Lower leg skin (tissue), 4 donors: ENCODE data around the gene EYS. TPM values are rescaled to one million over a fixed set of nuclear protein-coding genes. Genes with fewer than 3 reads are reported as not detected.

Experiments used
- DNase-seq, 2 donors: peaks; one replicate each; pipeline ENCODE4 v3.0.0-alpha.2; 2019; ENCODE audit warnings: low spot score in 2 of 2
- H3K4me3 ChIP-seq: fragments of 200-600 bp; sonication (generic); 2 replicates; pipeline ENCODE4 v1.5.1; 2017; ENCODE audit warnings: mild to moderate bottlenecking, low read depth; ENCODE audit not compliant: poor library complexity, severe bottlenecking
- POLR2A ChIP-seq, 2 donors: fragments of 450-650 bp; IDR thresholded peaks; one replicate each; pipeline ENCODE4 v1.6.1; 2016 to 2017; ENCODE audit warnings: antibody characterized with exemption in 2 of 2, mild to moderate bottlenecking in 1 of 2, moderate library complexity in 1 of 2
- WGBS, 2 donors: methylation state at CpG; one replicate each; pipeline ENCODE4 v1.1.5; 2018; 5-methylcytosine and 5-hydroxymethylcytosine counted together
- intact Hi-C: fragments of 100-400 bp; cut with DNase I; formaldehyde crosslinking; loops from one replicate; pipeline ENCODE4 v1.15.0; 2023; ENCODE audit warnings: low total_unique reads
- total RNA-seq, 4 donors: library from RNA; depleted of rRNA; stranded (reverse); fragments of >200 nt; gene quantifications; one replicate each; pipeline ENCODE4 v1.1.0, GENCODE V29; 2016
- TF ChIP-seq, protein P1 (sequence below), 3 donors: fragments of 450-650 bp; IDR thresholded peaks; one replicate each; pipeline ENCODE4 v1.5.1; 2016; ENCODE audit warnings: antibody characterized with exemption in 3 of 3, mild to moderate bottlenecking in 3 of 3, moderate library complexity in 2 of 3

Gene EYS
- total RNA-seq, 4 donors from 2014 or later = 0.04 TPM; not detected in 3

DNA sequence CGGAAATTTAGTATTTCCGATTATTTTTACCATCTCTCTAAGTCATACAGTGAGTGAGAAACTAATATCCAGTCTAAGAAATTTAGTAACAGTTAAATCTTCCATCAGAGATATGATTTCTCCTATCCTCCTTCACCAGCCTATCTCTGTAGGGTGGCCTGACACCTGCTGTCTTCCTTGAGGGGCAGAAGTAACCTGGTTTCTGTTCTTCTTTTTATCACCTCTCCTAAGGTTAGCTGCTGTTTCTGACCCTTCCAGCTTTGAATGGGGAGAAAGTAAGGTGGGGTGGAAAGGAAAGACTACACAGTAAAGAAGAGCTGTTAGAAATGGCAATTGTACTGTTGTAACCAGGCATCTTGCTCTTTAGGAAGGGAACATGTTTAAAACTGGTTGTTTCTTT lies 1623.8 kb downstream of the EYS start:
- WGBS, 2 donors = 90 to 96% methylated on average over 2 of the region's 2 CpGs
- DNase-seq = no peak
- intact Hi-C loops = no loop called here
- TF ChIP-seq, protein P1, sequence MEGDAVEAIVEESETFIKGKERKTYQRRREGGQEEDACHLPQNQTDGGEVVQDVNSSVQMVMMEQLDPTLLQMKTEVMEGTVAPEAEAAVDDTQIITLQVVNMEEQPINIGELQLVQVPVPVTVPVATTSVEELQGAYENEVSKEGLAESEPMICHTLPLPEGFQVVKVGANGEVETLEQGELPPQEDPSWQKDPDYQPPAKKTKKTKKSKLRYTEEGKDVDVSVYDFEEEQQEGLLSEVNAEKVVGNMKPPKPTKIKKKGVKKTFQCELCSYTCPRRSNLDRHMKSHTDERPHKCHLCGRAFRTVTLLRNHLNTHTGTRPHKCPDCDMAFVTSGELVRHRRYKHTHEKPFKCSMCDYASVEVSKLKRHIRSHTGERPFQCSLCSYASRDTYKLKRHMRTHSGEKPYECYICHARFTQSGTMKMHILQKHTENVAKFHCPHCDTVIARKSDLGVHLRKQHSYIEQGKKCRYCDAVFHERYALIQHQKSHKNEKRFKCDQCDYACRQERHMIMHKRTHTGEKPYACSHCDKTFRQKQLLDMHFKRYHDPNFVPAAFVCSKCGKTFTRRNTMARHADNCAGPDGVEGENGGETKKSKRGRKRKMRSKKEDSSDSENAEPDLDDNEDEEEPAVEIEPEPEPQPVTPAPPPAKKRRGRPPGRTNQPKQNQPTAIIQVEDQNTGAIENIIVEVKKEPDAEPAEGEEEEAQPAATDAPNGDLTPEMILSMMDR (IDR thresholded peaks at IDR 0.05) = no peak
- no peak for TF ChIP-seq POLR2A (IDR thresholded peaks at IDR 0.05)
- H3K4me3 ChIP-seq = no peak overlapping the region

DNA sequence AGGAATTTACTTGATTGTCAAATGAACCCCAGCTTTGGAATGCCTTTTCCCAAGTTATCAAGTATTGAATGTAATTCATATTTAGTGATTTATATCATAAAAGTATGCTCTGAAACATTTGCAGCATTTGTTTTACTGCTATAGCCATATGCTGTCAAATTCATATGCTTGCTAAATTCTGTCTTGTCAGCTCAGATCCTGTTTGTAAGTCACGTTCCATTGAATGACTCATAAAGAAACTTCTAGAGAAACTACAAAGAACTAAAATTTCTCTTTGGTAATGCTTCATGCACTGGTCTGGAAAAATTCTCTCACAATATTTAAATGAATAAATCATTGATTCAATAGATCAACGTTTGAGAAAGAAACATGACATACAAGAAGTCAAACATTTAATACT lies 1625.6 kb downstream of the EYS start:
- intact Hi-C loops = no loop called here
- no peak overlapping the region for H3K4me3 ChIP-seq
- no peak for DNase-seq
- WGBS, 2 donors = 9 to 13% methylated on average over 2 of the region's 2 CpGs
- TF ChIP-seq POLR2A (IDR thresholded peaks at IDR 0.05) = no peak
- TF ChIP-seq, protein P1 (IDR thresholded peaks at IDR 0.05) = no peak

DNA sequence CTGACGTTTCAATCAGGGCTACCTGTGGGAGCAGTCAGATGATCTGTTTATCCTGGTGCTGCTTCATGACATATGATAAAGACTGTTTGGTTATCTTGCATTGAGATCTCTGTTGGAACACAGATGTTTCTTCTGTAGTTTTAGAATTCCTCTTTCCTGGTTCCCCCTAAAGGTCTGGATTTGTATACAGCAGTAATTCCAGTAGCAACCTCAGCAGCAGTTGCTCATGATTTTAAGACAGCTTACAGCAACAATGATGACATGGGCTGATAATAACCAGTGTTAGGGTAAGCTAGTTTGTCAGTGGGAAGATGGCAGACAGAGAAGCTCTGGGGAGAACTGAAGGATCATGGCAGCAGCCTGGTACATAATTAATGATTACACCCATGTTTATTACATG lies 1632.0 kb downstream of the EYS start:
- WGBS, 2 donors = 70 to 74% methylated on average over 1 of the region's 1 CpG
- TF ChIP-seq POLR2A (IDR thresholded peaks at IDR 0.05) = no peak
- TF ChIP-seq, protein P1 (IDR thresholded peaks at IDR 0.05) = no peak

DNA sequence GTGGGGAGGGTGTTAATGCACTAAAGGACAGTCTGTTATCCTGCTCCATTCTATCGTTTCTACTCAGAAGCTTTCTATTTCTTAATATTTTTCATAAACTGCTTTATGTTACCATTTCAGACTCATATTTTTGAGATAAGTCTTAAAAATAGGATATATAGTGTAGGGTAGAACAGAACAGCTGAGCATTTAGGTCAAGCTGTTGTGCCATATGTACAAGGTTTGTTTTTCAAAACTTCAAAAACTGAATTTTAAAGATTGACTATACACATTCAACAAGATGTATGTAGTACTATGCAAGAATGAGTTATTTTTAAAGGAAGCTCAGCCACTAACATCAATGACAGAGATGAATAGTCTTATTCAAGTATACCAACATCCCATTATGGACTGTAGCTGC lies 1634.3 kb downstream of the EYS start:
- DNase-seq = no peak
- intact Hi-C loops = no loop called here
- 82 to 89% methylated on average over 1 of the region's 1 CpG for WGBS, 2 donors
- TF ChIP-seq, protein P1 (IDR thresholded peaks at IDR 0.05) = no peak
- no peak for TF ChIP-seq POLR2A (IDR thresholded peaks at IDR 0.05)
- H3K4me3 ChIP-seq = no peak overlapping the region

More for the DNA sequence above, 1632.0 kb downstream of the EYS start:
- intact Hi-C loops = no loop called here
- no peak for DNase-seq
- no peak overlapping the region for H3K4me3 ChIP-seq

DNA sequence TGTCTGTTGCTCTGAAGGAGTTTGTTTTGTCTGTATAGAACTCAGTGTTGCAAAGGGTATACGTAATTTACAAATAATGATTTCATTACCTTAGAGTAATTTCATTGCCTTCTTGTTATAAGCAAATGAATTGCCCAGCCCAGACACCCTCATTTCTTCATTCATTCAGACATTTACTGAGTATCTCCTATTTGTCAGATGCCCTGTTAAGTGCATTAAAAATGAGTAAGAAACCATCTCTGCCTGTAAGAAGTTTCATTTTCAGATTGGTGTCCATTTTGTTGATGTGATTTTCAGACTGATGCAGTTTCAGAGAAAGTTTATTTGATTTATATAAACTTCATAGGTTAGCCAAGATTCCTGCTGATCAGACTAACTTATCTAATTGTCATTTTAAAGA lies 1642.1 kb downstream of the EYS start:
- 58 to 70% methylated on average over 1 of the region's 1 CpG for WGBS, 2 donors
- no peak overlapping the region for H3K4me3 ChIP-seq
- intact Hi-C loops = no loop called here
- TF ChIP-seq, protein P1 (IDR thresholded peaks at IDR 0.05) = no peak
- TF ChIP-seq POLR2A (IDR thresholded peaks at IDR 0.05) = no peak
- DNase-seq = no peak

DNA sequence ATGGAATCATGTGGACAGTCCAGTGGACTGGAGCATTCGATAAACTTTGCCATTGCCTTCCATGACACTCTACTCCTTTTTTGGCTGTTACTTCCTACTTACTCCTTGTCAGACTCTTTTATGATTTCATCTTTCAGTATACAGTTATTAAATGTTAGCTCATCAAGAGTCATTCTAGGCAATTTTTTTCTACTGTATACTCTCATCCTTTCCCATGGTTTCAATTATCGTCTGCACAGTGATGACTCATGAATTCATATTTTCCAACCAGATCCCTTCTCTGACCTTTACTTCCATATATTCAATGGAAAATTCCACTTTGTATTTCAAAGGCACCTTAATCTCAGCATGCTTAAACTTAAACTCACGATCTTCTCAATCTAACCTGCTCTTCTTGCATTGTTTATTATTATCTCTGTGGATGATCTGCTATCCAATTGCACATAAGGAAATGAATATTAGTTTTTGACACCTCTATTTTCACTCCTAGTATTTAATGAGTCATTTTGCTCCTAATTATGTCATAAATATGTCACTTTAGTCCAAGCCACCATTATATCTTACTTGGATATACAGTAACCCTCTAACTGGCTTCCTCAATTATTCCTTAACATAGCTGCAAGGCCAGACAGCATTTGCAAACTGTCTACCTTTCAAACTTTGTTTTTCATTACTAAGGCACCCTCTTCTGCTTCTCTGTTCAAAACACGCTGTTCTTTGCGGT lies 1643.9 kb downstream of the EYS start:
- no peak for DNase-seq
- WGBS, 2 donors = 78 to 79% methylated on average over 5 of the region's 5 CpGs
- no peak overlapping the region for H3K4me3 ChIP-seq
- intact Hi-C loops = no loop called here
- no peak for TF ChIP-seq POLR2A (IDR thresholded peaks at IDR 0.05)
- TF ChIP-seq, protein P1 (IDR thresholded peaks at IDR 0.05) = no peak
